ENCODE results near the gene LY6G6F.

DNA sequence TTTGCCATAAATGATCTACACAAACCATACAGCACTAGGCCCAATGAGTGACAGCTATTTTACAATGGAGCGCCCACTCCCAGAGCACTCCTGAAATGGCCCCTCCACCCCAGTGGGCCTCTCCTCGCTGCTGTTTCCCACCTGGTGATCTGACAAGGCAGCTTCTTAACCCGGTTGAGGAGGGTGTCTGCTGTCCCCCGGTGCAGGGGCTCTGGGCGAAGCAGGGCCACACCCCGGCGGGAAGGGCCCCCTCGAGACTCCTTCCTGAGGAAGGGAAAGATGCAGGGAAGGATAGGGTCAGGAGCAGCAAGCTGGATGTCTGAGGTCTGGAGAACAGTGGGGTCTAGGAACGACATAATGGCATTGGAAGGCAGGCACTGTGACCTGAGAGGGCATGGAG is 13.8 kb upstream of the LY6G6F start:
- TF ChIP-seq, protein P1, sequence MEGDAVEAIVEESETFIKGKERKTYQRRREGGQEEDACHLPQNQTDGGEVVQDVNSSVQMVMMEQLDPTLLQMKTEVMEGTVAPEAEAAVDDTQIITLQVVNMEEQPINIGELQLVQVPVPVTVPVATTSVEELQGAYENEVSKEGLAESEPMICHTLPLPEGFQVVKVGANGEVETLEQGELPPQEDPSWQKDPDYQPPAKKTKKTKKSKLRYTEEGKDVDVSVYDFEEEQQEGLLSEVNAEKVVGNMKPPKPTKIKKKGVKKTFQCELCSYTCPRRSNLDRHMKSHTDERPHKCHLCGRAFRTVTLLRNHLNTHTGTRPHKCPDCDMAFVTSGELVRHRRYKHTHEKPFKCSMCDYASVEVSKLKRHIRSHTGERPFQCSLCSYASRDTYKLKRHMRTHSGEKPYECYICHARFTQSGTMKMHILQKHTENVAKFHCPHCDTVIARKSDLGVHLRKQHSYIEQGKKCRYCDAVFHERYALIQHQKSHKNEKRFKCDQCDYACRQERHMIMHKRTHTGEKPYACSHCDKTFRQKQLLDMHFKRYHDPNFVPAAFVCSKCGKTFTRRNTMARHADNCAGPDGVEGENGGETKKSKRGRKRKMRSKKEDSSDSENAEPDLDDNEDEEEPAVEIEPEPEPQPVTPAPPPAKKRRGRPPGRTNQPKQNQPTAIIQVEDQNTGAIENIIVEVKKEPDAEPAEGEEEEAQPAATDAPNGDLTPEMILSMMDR (IDR thresholded peaks at IDR 0.05; ENCODE audit: insufficient read depth, low read depth, low read length) = no peak
- no peak for TF ChIP-seq EZH2 (IDR thresholded peaks at IDR 0.05; ENCODE audit: insufficient read depth, low read length)

All from astrocyte (in vitro differentiated cells and primary cell).